Mammary epithelial cell (primary cell): ENCODE results near the gene EPHX1.
"Not testable (repeated sequence)": the region's sequence is repeated elsewhere in the genome, so short reads cannot be mapped to it uniquely, and the experiment has no call there.

ENCODE experiments used
- CTCF ChIP-seq, 2 donors: IDR thresholded peaks in 1 of 2; conservative IDR thresholded peaks in 1 of 2; 2 replicates each; pipeline ENCODE4 v1.5.1; 2011 to 2012; ENCODE audit warnings: inconsistent platforms in 2 of 2, low read length in 2 of 2, mild to moderate bottlenecking in 2 of 2, control low read depth in 1 of 2, low read depth in 1 of 2; ENCODE audit not compliant: insufficient read depth in 1 of 2; ENCODE audit errors: extremely low read depth in 1 of 2
- EZH2 ChIP-seq: IDR thresholded peaks from 2 replicates; pipeline ENCODE4 v1.6.1; 2012; ENCODE audit warnings: low read length, inconsistent platforms, borderline replicate concordance

GRCh38 chr1:225815090-225815489 is 5.2 kb downstream of the EPHX1 start:
- not testable (repeated sequence) for TF ChIP-seq CTCF (conservative IDR thresholded peaks at IDR 0.05 in 1 of 2, IDR thresholded peaks at IDR 0.05 in 1 of 2; ENCODE audit: extremely low read depth in 1 of 2, insufficient read depth in 1 of 2, low read depth in 1 of 2, low read length in 2 of 2); EZH2
